ENCODE results near the gene KLHL34. TPM values are rescaled to one million over a fixed set of nuclear protein-coding genes. Genes with fewer than 3 reads are reported as not detected.

KLHL34 gene
- total RNA-seq, 2 experiments from 2014 or later, result 1.1 to 1.2 TPM

DNA sequence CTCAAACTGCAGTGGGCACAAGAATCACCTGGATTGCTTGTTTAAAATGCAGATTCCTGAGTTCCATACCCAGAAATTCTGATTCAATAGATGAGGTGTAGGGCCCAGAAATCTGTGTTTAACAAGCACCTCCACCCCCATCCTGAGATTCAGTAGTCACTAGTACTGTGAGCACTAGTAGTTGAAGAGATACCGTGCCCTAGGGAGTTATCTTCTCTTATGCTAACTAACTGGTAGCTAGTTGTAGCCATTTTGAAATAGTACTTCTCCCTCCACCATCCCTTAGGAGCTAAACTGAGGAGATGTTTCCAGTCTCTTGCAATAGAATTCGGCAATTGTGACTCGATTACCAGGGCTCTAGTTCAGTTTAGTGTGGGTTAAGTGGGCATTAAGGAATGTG lies 18.4 kb downstream of the KLHL34 start:
- intact Hi-C loops (cut with micrococcal nuclease), result no loop called here
- H3K4me1 Mint-ChIP-seq (ENCODE audit: low read depth), result no peaks in the 10 kb centered on the region
- no peak for DNase-seq

DNA sequence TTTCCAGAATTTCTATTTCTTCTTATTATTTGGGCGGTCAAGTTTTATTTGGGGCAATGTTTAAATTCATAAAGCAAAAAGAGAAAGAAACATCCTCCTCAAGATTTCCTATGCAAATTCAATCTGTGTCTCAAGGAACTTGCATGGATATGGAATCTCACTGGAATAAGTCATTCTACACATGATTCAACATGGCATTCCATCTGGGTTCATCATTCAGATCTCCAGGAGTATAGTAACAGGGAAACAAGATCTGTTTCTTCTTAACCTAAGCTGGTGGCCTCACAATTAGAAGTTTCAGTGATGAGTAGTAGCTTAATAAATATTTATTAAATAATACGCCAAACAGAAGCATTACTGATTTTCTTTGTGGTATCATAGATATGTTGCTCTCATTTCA lies 19.8 kb downstream of the KLHL34 start:
- DNase-seq, result no peak
- no peaks in the 10 kb centered on the region for H3K9me3 Mint-ChIP-seq
- H3K27me3 Mint-ChIP-seq (ENCODE audit: low read depth), result no peaks in the 10 kb centered on the region
- intact Hi-C loops (cut with micrococcal nuclease), result no loop called here
- no peaks in the 10 kb centered on the region for H3K4me1 Mint-ChIP-seq (ENCODE audit: low read depth)
- no peak overlapping the region for H3K4me3 Mint-ChIP-seq
- H3K27ac Mint-ChIP-seq, result no peak overlapping the region
- CTCF ChIA-PET, result no interaction called here
- H3K36me3 Mint-ChIP-seq (ENCODE audit: low read depth), result no peaks in the 10 kb centered on the region

More for the DNA sequence above, 18.4 kb downstream of the KLHL34 start:
- Mint-ChIP-seq H3K36me3 (ENCODE audit: low read depth) (no peaks in the 10 kb centered on the region), H3K27me3 (ENCODE audit: low read depth) (no peaks in the 10 kb centered on the region), H3K27ac (no peak overlapping the region), H3K4me3 (no peak overlapping the region), H3K9me3 (no peaks in the 10 kb centered on the region)
- CTCF ChIA-PET, result no interaction called here

DNA sequence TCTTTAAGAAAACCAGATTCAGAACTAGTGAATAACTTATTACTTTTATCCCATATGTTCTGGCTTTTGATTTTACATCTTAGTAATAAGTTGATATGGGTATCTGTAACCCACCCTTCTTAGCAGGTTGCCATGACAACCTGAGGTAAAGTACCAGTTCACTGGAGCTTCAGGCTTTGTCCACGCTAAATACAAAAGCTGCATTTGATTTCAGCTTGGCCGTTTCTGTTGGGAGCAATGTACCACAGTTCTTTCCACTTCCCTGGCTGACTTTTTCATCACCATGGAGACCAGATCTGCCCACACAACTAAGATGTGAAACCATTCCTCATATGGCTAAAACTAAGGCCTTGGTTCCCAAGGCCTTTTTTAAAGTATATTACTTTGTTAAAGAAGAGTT lies 26.1 kb downstream of the KLHL34 start:
- CTCF ChIA-PET, result no interaction called here
- Mint-ChIP-seq H3K9me3 (no peaks in the 10 kb centered on the region), H3K4me3 (no peak overlapping the region), H3K27me3 (ENCODE audit: low read depth) (no peaks in the 10 kb centered on the region), H3K27ac (no peak overlapping the region), H3K36me3 (ENCODE audit: low read depth) (peaks cover 10% of the 10 kb centered on the region), H3K4me1 (ENCODE audit: low read depth) (no peaks in the 10 kb centered on the region)
- intact Hi-C loops (cut with micrococcal nuclease), result no loop called here
- DNase-seq, result no peak

DNA sequence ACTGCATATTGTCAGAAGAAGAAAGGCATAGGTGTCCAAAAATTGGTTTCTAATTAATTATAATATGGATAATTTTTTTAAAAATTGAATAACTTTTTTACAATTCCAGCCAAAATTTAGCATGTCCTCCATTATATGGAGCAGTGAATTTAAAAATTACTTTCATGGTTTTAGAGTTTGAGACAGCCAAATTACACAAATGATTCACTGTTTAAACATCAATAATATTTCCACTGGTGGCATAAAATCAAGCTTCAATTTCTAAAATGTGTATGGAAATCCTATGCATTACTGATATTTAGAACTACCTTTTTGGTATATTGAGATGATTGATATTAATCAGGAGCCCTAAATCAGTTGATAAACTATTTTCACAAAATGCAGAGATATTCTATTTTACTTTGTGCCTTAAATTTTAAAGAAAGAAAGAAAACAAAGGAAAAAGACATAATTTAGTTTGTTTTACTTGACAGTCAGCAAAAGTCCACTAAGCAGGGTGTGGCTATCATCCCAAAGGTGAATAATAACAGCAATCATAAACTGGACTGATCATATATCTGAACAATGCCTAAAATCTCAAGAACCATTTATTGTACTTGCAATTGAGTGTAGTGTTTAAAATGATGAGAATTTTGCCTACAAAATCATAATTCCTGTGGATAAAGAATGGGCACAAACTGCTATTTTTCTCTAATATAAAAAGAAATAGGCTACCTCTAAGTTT lies 34.2 kb downstream of the KLHL34 start:
- intact Hi-C loops (cut with micrococcal nuclease), result no loop called here
- peaks cover 5% of the 10 kb centered on the region for H3K4me1 Mint-ChIP-seq (ENCODE audit: low read depth)
- peaks cover 12% of the 10 kb centered on the region for H3K36me3 Mint-ChIP-seq (ENCODE audit: low read depth)
- no peaks in the 10 kb centered on the region for H3K27me3 Mint-ChIP-seq (ENCODE audit: low read depth)
- DNase-seq, result no peak
- no peaks in the 10 kb centered on the region for H3K9me3 Mint-ChIP-seq
- CTCF ChIA-PET, result no interaction called here
- no peak overlapping the region for H3K27ac Mint-ChIP-seq
- no peak overlapping the region for H3K4me3 Mint-ChIP-seq

DNA sequence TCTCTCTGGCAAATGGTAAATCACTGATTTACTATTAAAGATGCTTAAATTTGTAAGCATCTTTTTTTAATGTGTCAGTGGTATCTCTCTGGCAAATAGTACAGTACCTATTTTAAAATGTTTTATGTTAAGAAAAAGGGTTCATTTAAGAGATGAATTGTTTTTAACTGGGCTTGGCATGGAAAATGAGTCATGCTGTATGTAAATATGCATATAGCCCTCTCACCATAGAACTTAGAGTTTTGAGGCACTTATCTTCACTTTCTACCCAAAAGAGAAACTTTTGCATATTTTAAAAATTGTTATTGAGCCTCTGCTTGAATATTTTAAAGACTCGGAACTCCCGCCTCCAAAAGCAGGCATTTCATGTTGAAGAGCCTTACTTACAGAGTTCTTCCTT lies 37.9 kb downstream of the KLHL34 start:
- intact Hi-C loops (cut with micrococcal nuclease), result no loop called here
- Mint-ChIP-seq H3K27me3 (ENCODE audit: low read depth) (no peaks in the 10 kb centered on the region), H3K4me3 (no peak overlapping the region), H3K9me3 (no peaks in the 10 kb centered on the region), H3K4me1 (ENCODE audit: low read depth) (peaks cover 5% of the 10 kb centered on the region), H3K27ac (no peak overlapping the region), H3K36me3 (ENCODE audit: low read depth) (no peaks in the 10 kb centered on the region)
- no peak for DNase-seq
- CTCF ChIA-PET, result no interaction called here

DNA sequence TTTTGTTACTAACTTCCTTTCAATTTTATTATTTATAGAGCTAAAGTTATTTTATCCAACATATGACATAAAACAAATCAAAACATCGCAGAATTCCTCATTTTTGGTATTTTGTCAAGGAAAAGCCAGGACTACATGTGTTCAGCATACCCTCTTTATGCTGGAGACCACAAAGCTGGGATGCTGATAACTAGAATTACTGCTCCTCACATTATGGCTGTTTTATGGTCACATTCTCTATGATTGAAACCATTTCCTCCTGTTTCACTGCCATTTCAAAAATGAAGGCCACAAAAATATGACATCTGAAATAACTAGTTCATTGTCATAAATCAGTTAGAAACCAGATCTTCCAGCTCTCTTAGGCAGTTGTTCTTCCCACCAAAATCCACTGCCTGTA lies 41.7 kb downstream of the KLHL34 start:
- intact Hi-C loops (cut with micrococcal nuclease), result no loop called here
- DNase-seq, result no peak
- Mint-ChIP-seq H3K36me3 (ENCODE audit: low read depth) (no peaks in the 10 kb centered on the region), H3K27ac (no peak overlapping the region), H3K4me3 (no peak overlapping the region), H3K27me3 (ENCODE audit: low read depth) (no peaks in the 10 kb centered on the region), H3K4me1 (ENCODE audit: low read depth) (peaks cover 5% of the 10 kb centered on the region), H3K9me3 (no peaks in the 10 kb centered on the region)
- CTCF ChIA-PET, result no interaction called here

DNA sequence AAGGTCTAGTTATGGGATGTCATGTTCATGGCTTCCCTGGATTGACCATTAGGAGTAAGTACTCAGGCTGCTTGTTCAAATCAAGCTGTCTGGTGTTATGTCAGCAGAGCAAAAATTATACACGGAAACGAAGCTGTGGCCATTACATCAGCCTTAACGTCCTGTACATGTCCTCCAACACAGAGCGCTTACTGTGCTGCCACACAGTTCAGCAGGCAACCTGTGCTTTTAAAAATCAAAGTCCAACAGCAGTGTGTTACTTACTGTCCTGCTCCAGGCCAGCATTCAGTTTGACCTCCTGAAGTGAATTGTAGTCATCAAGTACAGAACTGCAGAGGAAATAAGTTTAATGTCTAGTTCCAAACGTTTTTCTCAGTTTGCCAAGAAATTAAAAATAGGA lies 46.0 kb downstream of the KLHL34 start:
- intact Hi-C loops (cut with micrococcal nuclease), result no loop called here
- H3K4me3 Mint-ChIP-seq, result no peak overlapping the region
- H3K27me3 Mint-ChIP-seq (ENCODE audit: low read depth), result no peaks in the 10 kb centered on the region
- H3K27ac Mint-ChIP-seq, result no peak overlapping the region
- no peaks in the 10 kb centered on the region for H3K9me3 Mint-ChIP-seq
- DNase-seq, result no peak
- peaks cover 3% of the 10 kb centered on the region for H3K36me3 Mint-ChIP-seq (ENCODE audit: low read depth)
- CTCF ChIA-PET, result no interaction called here
- no peaks in the 10 kb centered on the region for H3K4me1 Mint-ChIP-seq (ENCODE audit: low read depth)

DNA sequence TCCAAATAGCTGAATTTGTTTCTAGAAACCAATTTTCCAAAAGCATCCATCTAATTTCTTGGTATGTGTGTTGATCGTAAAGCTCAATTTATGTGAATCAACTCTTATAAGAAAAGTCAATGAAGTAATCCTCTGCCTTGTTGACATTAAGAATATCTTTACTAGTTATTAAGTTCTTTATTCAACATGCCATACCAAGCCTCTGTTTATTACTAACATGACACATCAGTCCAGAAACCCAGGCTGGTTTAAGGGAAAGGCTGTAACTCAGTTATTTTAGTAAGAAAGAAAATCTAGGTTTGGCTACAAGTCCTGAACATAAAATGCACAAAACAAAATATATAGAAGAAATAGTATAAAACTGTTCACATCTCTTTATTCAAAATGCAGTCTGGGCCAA lies 48.0 kb downstream of the KLHL34 start:
- Mint-ChIP-seq H3K27me3 (ENCODE audit: low read depth) (no peaks in the 10 kb centered on the region), H3K9me3 (no peaks in the 10 kb centered on the region), H3K36me3 (ENCODE audit: low read depth) (peaks cover 6% of the 10 kb centered on the region), H3K4me1 (ENCODE audit: low read depth) (no peaks in the 10 kb centered on the region), H3K4me3 (no peak overlapping the region), H3K27ac (no peak overlapping the region)
- no peak for DNase-seq
- CTCF ChIA-PET, result no interaction called here
- intact Hi-C loops (cut with micrococcal nuclease), result no loop called here

DNA sequence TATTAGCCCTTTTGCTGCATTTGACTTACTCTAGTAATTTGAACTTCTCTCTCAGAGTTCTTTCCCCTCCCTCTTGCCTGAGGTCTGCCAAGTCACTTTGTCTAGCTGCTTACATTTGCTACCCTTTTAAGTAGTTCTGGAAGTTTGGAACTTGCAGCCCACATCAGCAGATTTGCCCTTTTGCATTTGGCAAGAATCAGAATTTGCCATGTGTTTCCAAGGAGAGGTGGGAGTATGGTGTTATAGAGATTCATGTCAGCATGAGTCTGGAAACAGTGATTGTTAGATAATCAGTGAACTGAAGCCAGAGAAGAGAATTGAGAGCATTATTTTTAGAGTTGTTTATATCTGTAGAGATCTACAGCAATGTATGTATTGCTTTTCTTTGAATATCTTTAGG lies 52.1 kb downstream of the KLHL34 start:
- intact Hi-C loops (cut with micrococcal nuclease), result no loop called here
- Mint-ChIP-seq H3K4me3 (no peak overlapping the region), H3K27me3 (ENCODE audit: low read depth) (no peaks in the 10 kb centered on the region), H3K36me3 (ENCODE audit: low read depth) (peaks cover 7% of the 10 kb centered on the region), H3K9me3 (no peaks in the 10 kb centered on the region), H3K4me1 (ENCODE audit: low read depth) (no peaks in the 10 kb centered on the region), H3K27ac (no peak overlapping the region)
- CTCF ChIA-PET, result no interaction called here
- no peak for DNase-seq

Other genes with a start within 250 kb of the KLHL34 start
- not detected for gene SMPX, start 99.8 kb upstream of the KLHL34 start, total RNA-seq
- gene MBTPS2, start 181.3 kb upstream of the KLHL34 start, total RNA-seq, result 1 to 10 TPM; 4.7 to 5.4 TPM
- 1 to 10 TPM in 1 of 2 experiments, under 1 TPM in 1; 0.79 to 1.3 TPM for gene YY2, start 197.7 kb upstream of the KLHL34 start, total RNA-seq

Measured in activated naive CD4-positive, alpha-beta T cell treated with anti-CD3 and anti-CD28 coated beads for 36 hours (primary cell).